CD14-positive monocyte (primary cell): ENCODE results near the gene ZNF627. TPM values are rescaled to one million over a fixed set of nuclear protein-coding genes. Genes with fewer than 3 reads are reported as not detected.

Source experiments
- DNase-seq, 3 donors: peaks; one replicate each; pipeline ENCODE4 v3.0.0-alpha.2; 2011 to 2022
- H2AFZ ChIP-seq: 2 replicates; pipeline ENCODE4 v1.6.0; 2012; ENCODE audit warnings: mild to moderate bottlenecking, low read depth, low read length, inconsistent platforms; ENCODE audit not compliant: insufficient read depth, poor library complexity, severe bottlenecking
- H3K27ac ChIP-seq, 2 donors: 1 replicate in 1 of 2; 2 replicates in 1 of 2; pipeline ENCODE4 v1.5.1; 2012 to 2013; ENCODE audit warnings: low read length in 2 of 2, control low read depth in 1 of 2, inconsistent platforms in 1 of 2, low read depth in 1 of 2, mild to moderate bottlenecking in 1 of 2
- H3K27me3 ChIP-seq, 2 donors: one replicate each; pipeline versions ENCODE4 v1.6.0 to v1.6.1; 2011 to 2013; ENCODE audit warnings: low read length in 2 of 2; ENCODE audit not compliant: control insufficient read depth in 2 of 2, insufficient read depth in 2 of 2
- H3K36me3 ChIP-seq, 2 donors: replicated peaks in 1 of 2; 1 replicate in 1 of 2; 2 replicates in 1 of 2; pipeline versions ENCODE4 v1.5.1 to v1.6.1; 2012 to 2013; ENCODE audit warnings: low read length in 2 of 2, control low read depth in 1 of 2, inconsistent platforms in 1 of 2, mild to moderate bottlenecking in 1 of 2; ENCODE audit not compliant: insufficient read depth in 2 of 2, control insufficient read depth in 1 of 2
- H3K4me1 ChIP-seq, 2 donors: 1 replicate in 1 of 2; 2 replicates in 1 of 2; pipeline versions ENCODE4 v1.5.1 to v1.6.1; 2012 to 2013; ENCODE audit warnings: low read length in 2 of 2, control low read depth in 1 of 2, inconsistent platforms in 1 of 2, mild to moderate bottlenecking in 1 of 2, moderate library complexity in 1 of 2; ENCODE audit not compliant: insufficient read depth in 2 of 2, control insufficient read depth in 1 of 2
- H3K4me2 ChIP-seq: replicated peaks from 2 replicates; pipeline ENCODE3; 2012; ENCODE audit warnings: low read length, moderate library complexity, mild to moderate bottlenecking; ENCODE audit not compliant: poor library complexity, severe bottlenecking; ENCODE audit errors: extremely low read depth
- H3K4me3 ChIP-seq, 3 experiments: fragments of 200-600 bp in 1 of 3; sonication (generic) in 1 of 3; replicated peaks in 1 of 3; 1 replicate in 2 of 3; 2 replicates in 1 of 3; pipeline ENCODE4 v1.5.1; 2011 to 2013; ENCODE audit warnings: low read length in 3 of 3, mild to moderate bottlenecking in 3 of 3, control low read depth in 2 of 3, low read depth in 2 of 3, inconsistent platforms in 1 of 3, moderate library complexity in 1 of 3
- H3K79me2 ChIP-seq: 2 replicates; pipeline ENCODE4 v1.6.0; 2012; ENCODE audit warnings: mild to moderate bottlenecking, control low read depth, inconsistent platforms, low read length, moderate library complexity; ENCODE audit not compliant: insufficient read depth
- H3K9ac ChIP-seq: 2 replicates; pipeline ENCODE4 v1.6.0; 2017; ENCODE audit warnings: low read length, mild to moderate bottlenecking; ENCODE audit not compliant: insufficient read depth, poor library complexity, severe bottlenecking
- H3K9me3 ChIP-seq, 2 donors: replicated peaks in 1 of 2; 1 replicate in 1 of 2; 2 replicates in 1 of 2; pipeline versions ENCODE4 v1.5.1 to v1.6.1; 2012 to 2013; ENCODE audit warnings: low read length in 2 of 2, control low read depth in 1 of 2; ENCODE audit not compliant: control insufficient read depth in 1 of 2, insufficient read depth in 1 of 2
- H4K20me1 ChIP-seq: 2 replicates; pipeline ENCODE4 v1.6.0; 2012; ENCODE audit warnings: mild to moderate bottlenecking, low read length, control low read depth, moderate library complexity; ENCODE audit not compliant: insufficient read depth
- H3K27ac Mint-ChIP-seq, 7 donors: one replicate each; pipeline ENCODE4 v1.8.0; 2020; ENCODE audit warnings: mild to moderate bottlenecking in 7 of 7, mixed read lengths in 7 of 7, moderate library complexity in 6 of 7, inconsistent platforms in 2 of 7
- H3K27me3 Mint-ChIP-seq, 3 donors: one replicate each; pipeline ENCODE4 v1.8.0; 2021 to 2022; ENCODE audit warnings: low read depth in 3 of 3, mild to moderate bottlenecking in 3 of 3, mixed read lengths in 3 of 3, moderate library complexity in 3 of 3, inconsistent platforms in 1 of 3
- H3K36me3 Mint-ChIP-seq, 2 donors: one replicate each; pipeline ENCODE4 v1.8.0; 2020; ENCODE audit warnings: mixed read lengths in 2 of 2, inconsistent platforms in 1 of 2, mild to moderate bottlenecking in 1 of 2
- H3K4me1 Mint-ChIP-seq: one replicate; pipeline ENCODE4 v1.8.0; 2020; ENCODE audit warnings: mild to moderate bottlenecking, mixed read lengths
- H3K4me3 Mint-ChIP-seq, 2 donors: one replicate each; pipeline ENCODE4 v1.8.0; 2020; ENCODE audit warnings: mild to moderate bottlenecking in 2 of 2, mixed read lengths in 2 of 2, moderate library complexity in 1 of 2
- H3K9me3 Mint-ChIP-seq, 7 donors: one replicate each; pipeline ENCODE4 v1.8.0; 2020 to 2022; ENCODE audit warnings: mixed read lengths in 7 of 7, mild to moderate bottlenecking in 6 of 7, moderate library complexity in 6 of 7, inconsistent platforms in 2 of 7
- CTCF ChIP-seq: fragments of 200-600 bp; IDR thresholded peaks from one replicate; pipeline ENCODE4 v1.8.0; 2022; ENCODE audit warnings: antibody characterized with exemption, mild to moderate bottlenecking
- WGBS: methylation state at CpG from one replicate; pipeline ENCODE4 v1.1.5; 2013; ENCODE audit warnings: missing lambda C conversion rate; ENCODE audit not compliant: insufficient coverage; 5-methylcytosine and 5-hydroxymethylcytosine counted together
- intact Hi-C, 2 donors: fragments of 100-400 bp; cut with micrococcal nuclease; formaldehyde crosslinking; loops; one replicate each; pipeline versions ENCODE4 v1.15.0 to v1.15.1; 2023
- polyA plus RNA-seq, 3 donors: library from polyadenylated mRNA; depleted of rRNA in 1 of 3; unstranded in 2 of 3; stranded (reverse) in 1 of 3; fragments of 300-500 nt in 2 of 3; fragments of >200 nt in 1 of 3; fragmentation: Illumina TruSeq in 2 of 3; gene quantifications; 1 replicate in 2 of 3; 2 replicates in 1 of 3; pipeline ENCODE4 v1.2.3, GENCODE V29; 2012 to 2021

Gene ZNF627
- polyA plus RNA-seq, 3 donors, result 1.7 to 3.7 (median 3.4) TPM

GRCh38 chr19:11612816-11613511 is 15.7 kb downstream of the ZNF627 start:
- peaks cover 16% of the 10 kb centered on the region for H3K79me2 ChIP-seq
- H3K4me2 ChIP-seq, result no peak overlapping the region
- DNase-seq, result no peak
- H3K4me3 Mint-ChIP-seq, result no peak overlapping the region
- peaks cover 0 to 2% (median 0%) of the 10 kb centered on the region in 3 donors for H3K27me3 Mint-ChIP-seq
- no peaks in the 10 kb centered on the region for H4K20me1 ChIP-seq
- peaks cover 22 to 50% (median 38%) of the 10 kb centered on the region in 7 donors for H3K9me3 Mint-ChIP-seq
- no CpG with 5 or more reads among the region's 5 CpGs for WGBS
- peaks cover 33 to 41% of the 10 kb centered on the region in 2 donors for H3K36me3 ChIP-seq
- no peak overlapping the region for H3K27ac ChIP-seq
- H3K9ac ChIP-seq, result no peak overlapping the region
- no peaks in the 10 kb centered on the region for H3K4me1 Mint-ChIP-seq
- no peaks in the 10 kb centered on the region for H3K27me3 ChIP-seq
- peaks cover 24 to 38% of the 10 kb centered on the region in 2 donors for H3K9me3 ChIP-seq
- peaks cover 40 to 47% of the 10 kb centered on the region in 2 donors for H3K36me3 Mint-ChIP-seq
- intact Hi-C loops, result no loop called here
- no peaks in the 10 kb centered on the region for H3K4me1 ChIP-seq
- TF ChIP-seq CTCF, result no peak
- H3K4me3 ChIP-seq, result no peak overlapping the region
- H2AFZ ChIP-seq, result no peak overlapping the region
- H3K27ac Mint-ChIP-seq, result peak overlapping the region in 1 of 7 donors; percentile 10

GRCh38 chr19:11617180-11618062 is 20.1 kb downstream of the ZNF627 start:
- Histone ChIP-seq H3K27ac (no peak overlapping the region), H3K36me3 (peaks cover 43 to 72% of the 10 kb centered on the region in 2 donors), H3K4me1 (no peaks in the 10 kb centered on the region), H3K9me3 (peaks cover 29 to 45% of the 10 kb centered on the region in 2 donors), H3K4me3 (peak overlapping the region in 1 of 3 experiments; percentile 24), H4K20me1 (no peaks in the 10 kb centered on the region), H3K9ac (no peak overlapping the region), H2AFZ (no peak overlapping the region), H3K27me3 (no peaks in the 10 kb centered on the region), H3K4me2 (no peak overlapping the region), H3K79me2 (peaks cover 3% of the 10 kb centered on the region)
- Mint-ChIP-seq H3K9me3 (peaks cover 21 to 53% (median 38%) of the 10 kb centered on the region in 7 donors), H3K27ac (no peak overlapping the region), H3K4me1 (no peaks in the 10 kb centered on the region), H3K4me3 (no peak overlapping the region), H3K36me3 (peaks cover 65 to 70% of the 10 kb centered on the region in 2 donors), H3K27me3 (peaks cover 0 to 3% (median 2%) of the 10 kb centered on the region in 3 donors)
- WGBS, result over 99% methylated on average over 12 of the region's 19 CpGs
- TF ChIP-seq CTCF, result no peak
- intact Hi-C loops, result no loop called here
- DNase-seq, result no peak
